Thyroid gland (tissue), 4 donors: ENCODE data around the gene REXO1. TPM values are rescaled to one million over a fixed set of nuclear protein-coding genes. Genes with fewer than 3 reads are reported as not detected.
"Not testable (repeated sequence)": the region's sequence is repeated elsewhere in the genome, so short reads cannot be mapped to it uniquely, and the experiment has no call there.

Experiments used
- DNase-seq, 2 donors: peaks; one replicate each; pipeline ENCODE4 v3.0.0-alpha.2; 2019
- H3K27ac ChIP-seq, 3 donors: fragments of 200-600 bp; sonication (generic); 1 replicate in 2 of 3; 2 replicates in 1 of 3; pipeline ENCODE4 v1.5.1; 2016 to 2019; ENCODE audit warnings: mild to moderate bottlenecking in 1 of 3, moderate library complexity in 1 of 3
- H3K27me3 ChIP-seq: fragments of 200-600 bp; sonication (generic); one replicate; pipeline ENCODE4 v1.5.1; 2019
- H3K36me3 ChIP-seq, 2 donors: fragments of 200-600 bp; sonication (generic); one replicate each; pipeline ENCODE4 v1.5.1; 2016 to 2019
- H3K4me1 ChIP-seq, 2 donors: fragments of 200-600 bp; sonication (generic); one replicate each; pipeline ENCODE4 v1.5.1; 2017 to 2019
- H3K4me3 ChIP-seq, 3 donors: fragments of 200-600 bp; sonication (generic); replicated peaks in 1 of 3; 1 replicate in 2 of 3; 2 replicates in 1 of 3; pipeline ENCODE4 v1.5.1; 2016; ENCODE audit warnings: mild to moderate bottlenecking in 1 of 3
- H3K9me3 ChIP-seq: fragments of 200-600 bp; sonication (generic); one replicate; pipeline ENCODE4 v1.5.1; 2017
- CTCF ChIP-seq, 6 experiments: fragments of 200-600 bp in 3 of 6; fragments of 450-650 bp in 3 of 6; sonication (generic) in 3 of 6; IDR thresholded peaks; one replicate each; pipeline ENCODE4 v1.5.1; 2016 to 2019; ENCODE audit warnings: antibody characterized with exemption in 6 of 6, mild to moderate bottlenecking in 2 of 6, inconsistent platforms in 1 of 6, moderate library complexity in 1 of 6
- POLR2A ChIP-seq, 2 donors: fragments of 450-650 bp; IDR thresholded peaks; one replicate each; pipeline ENCODE4 v1.6.1; 2017; ENCODE audit warnings: antibody characterized with exemption in 2 of 2, mild to moderate bottlenecking in 2 of 2, moderate library complexity in 1 of 2
- WGBS, 2 donors: methylation state at CpG; one replicate each; pipeline ENCODE4 v1.1.5; 2017; 5-methylcytosine and 5-hydroxymethylcytosine counted together
- intact Hi-C: fragments of 100-400 bp; cut with DNase I; formaldehyde crosslinking; loops from one replicate; pipeline ENCODE4 v1.15.1; 2023
- total RNA-seq, 4 donors: library from RNA; depleted of rRNA; stranded (reverse); fragments of >200 nt; gene quantifications; one replicate each; pipeline ENCODE4 v1.2.3, GENCODE V29; 2016

The REXO1 gene
- total RNA-seq, 4 donors from 2014 or later: 14.0 to 21.8 (median 17.2) TPM

GRCh38 chr19:1882786-1883692 lies 34.8 kb upstream of the REXO1 start:
- no peak for DNase-seq
- intact Hi-C loops: no loop called here
- TF ChIP-seq POLR2A (IDR thresholded peaks at IDR 0.05) (no peak), CTCF (IDR thresholded peaks at IDR 0.05) (no peak)
- peaks cover 10 to 20% of the 10 kb centered on the region in 2 donors for H3K4me1 ChIP-seq
- H3K4me3 ChIP-seq: peak overlapping the region in 1 of 3 donors; percentile 6
- peak overlapping the region in 2 of 3 donors; percentile 28 to 66 for H3K27ac ChIP-seq
- H3K27me3 ChIP-seq: no peaks in the 10 kb centered on the region
- 78 to 80% methylated on average over 16 to 25 of the region's 25 CpGs for WGBS, 2 donors
- no peaks in the 10 kb centered on the region for H3K36me3 ChIP-seq
- H3K9me3 ChIP-seq: no peaks in the 10 kb centered on the region

GRCh38 chr19:1882089-1882785 lies 34.0 kb upstream of the REXO1 start:
- no peak overlapping the region for H3K4me3 ChIP-seq
- no peak for DNase-seq
- peaks cover 10 to 20% of the 10 kb centered on the region in 2 donors for H3K4me1 ChIP-seq
- TF ChIP-seq POLR2A (IDR thresholded peaks at IDR 0.05) (no peak), CTCF (IDR thresholded peaks at IDR 0.05) (no peak)
- peak overlapping the region in 2 of 3 donors; percentile 0 to 28 for H3K27ac ChIP-seq
- H3K9me3 ChIP-seq: no peaks in the 10 kb centered on the region
- intact Hi-C loops: no loop called here
- H3K36me3 ChIP-seq: no peaks in the 10 kb centered on the region
- no peaks in the 10 kb centered on the region for H3K27me3 ChIP-seq
- 70 to 78% methylated on average over 15 to 19 of the region's 31 CpGs for WGBS, 2 donors

DNA sequence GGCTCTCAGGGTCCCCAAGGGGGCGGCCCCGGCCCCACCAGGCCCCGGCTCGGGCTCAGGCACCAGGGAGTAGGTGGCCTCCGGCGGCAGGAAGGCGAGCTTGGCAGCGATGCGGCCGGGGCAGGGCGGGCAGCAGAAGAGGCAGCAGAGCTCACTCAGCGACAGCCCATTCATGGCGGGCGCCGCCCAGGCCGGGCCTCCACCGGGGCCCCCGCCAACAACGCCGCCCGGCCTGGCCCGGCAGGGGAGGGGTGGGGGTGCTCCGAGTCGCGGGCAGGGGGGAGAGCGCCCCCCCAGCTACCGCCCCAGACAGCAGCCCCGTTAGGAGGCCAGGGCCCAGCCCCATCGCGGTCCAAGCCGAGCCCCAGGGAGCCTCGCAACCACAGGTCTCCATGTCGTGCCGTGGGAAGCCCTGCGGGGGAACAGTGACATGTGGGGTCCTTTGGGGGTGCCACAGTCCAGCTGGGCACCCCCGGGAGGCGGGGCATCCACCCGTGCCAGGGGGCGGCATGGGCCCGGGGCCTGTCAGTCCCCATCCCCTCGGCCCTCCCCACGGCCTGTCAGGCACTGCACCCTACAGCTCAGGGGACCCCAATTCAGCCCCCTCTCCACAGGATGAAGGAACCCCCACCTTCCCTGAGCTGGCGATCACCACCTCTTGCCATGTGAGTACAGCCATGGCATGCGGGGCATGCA lies 33.3 kb upstream of the REXO1 start:
- H3K27ac ChIP-seq, H3K36me3 ChIP-seq, H3K9me3 ChIP-seq, DNase-seq, H3K27me3 ChIP-seq, intact Hi-C loops, H3K4me3 ChIP-seq: not testable (repeated sequence)
- H3K4me1 ChIP-seq: peaks cover 13 to 22% of the 10 kb centered on the region in 2 donors
- WGBS, 2 donors: 81 to 87% methylated on average over 3 to 4 of the region's 44 CpGs

DNA sequence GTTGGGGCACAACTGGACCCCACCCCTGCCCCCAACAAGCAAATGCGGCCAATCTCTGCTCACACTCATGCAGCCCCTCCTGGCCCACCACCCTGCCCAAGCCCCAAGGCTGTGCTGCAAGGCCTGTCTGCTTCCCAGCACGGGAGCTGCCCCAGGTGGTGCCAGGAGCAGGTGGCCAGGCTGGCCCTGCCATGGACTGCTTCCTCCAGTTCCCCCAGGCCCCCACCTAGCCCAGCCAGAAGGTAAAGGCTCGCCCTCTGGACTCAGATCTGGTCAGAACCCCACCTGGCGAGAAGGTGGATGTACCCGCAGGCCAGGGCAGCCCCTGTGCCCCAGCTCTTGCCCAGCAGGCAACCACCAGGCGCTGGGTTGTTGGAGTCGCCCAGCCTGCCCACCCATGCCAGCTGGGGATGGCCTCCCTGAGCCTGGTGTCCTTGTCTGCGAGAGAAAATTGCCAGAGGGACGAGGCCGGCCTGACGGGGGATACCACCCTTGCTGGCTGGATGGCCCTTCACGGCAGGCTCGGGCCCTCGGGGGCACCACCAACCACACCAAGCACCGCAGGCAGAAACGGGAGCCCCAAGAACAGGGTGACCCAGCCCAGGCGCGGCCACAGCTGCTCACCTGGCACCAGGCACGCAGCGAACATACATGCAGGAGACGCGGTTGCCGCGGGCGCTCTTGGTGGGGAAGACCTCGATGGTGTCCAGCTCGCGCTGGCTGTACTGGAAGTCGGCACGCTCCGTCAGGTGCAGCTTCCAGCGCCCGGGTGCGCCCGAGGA lies 32.5 kb upstream of the REXO1 start:
- 83 to 87% methylated on average over 3 to 11 of the region's 35 CpGs for WGBS, 2 donors
- no peaks in the 10 kb centered on the region for H3K27me3 ChIP-seq
- H3K4me3 ChIP-seq: no peak overlapping the region
- H3K4me1 ChIP-seq: peaks cover 16 to 26% of the 10 kb centered on the region in 2 donors
- no peak overlapping the region for H3K27ac ChIP-seq
- TF ChIP-seq CTCF (IDR thresholded peaks at IDR 0.05) (no peak), POLR2A (IDR thresholded peaks at IDR 0.05) (no peak)
- no peak for DNase-seq
- intact Hi-C loops: no loop called here
- no peaks in the 10 kb centered on the region for H3K36me3 ChIP-seq
- no peaks in the 10 kb centered on the region for H3K9me3 ChIP-seq

DNA sequence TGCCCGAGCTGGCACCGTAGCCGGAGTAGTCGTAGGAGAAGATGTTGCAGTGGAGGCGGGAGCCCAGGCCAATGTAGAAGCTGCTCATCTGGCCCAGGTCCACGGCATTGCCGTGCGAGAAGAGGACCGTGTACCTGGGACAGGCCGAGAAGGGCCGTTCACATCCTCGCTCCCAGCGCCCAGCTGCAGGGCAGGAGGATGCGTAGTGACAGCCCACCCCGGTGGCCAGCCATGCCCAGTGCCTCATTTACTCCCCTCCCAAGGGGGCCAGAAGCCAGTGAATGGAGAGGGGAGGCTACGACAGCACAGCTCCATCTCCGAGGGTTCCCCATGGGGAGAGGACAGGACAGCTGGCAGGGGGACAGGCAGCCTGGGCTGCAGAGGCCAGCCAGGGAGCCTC lies 31.7 kb upstream of the REXO1 start:
- H3K27ac ChIP-seq, H3K4me3 ChIP-seq, H3K27me3 ChIP-seq, DNase-seq, H3K9me3 ChIP-seq, intact Hi-C loops, H3K36me3 ChIP-seq: not testable (repeated sequence)
- 92 to 97% methylated on average over 13 of the region's 17 CpGs for WGBS, 2 donors
- H3K4me1 ChIP-seq: peaks cover 20 to 28% of the 10 kb centered on the region in 2 donors

- H3K36me3 ChIP-seq, H3K9me3 ChIP-seq, DNase-seq, H3K27me3 ChIP-seq, intact Hi-C loops, H3K27ac ChIP-seq, H3K4me3 ChIP-seq: not testable (repeated sequence)
- peaks cover 21 to 30% of the 10 kb centered on the region in 2 donors for H3K4me1 ChIP-seq
- WGBS, 2 donors: 57 to 79% methylated on average over 5 to 7 of the region's 8 CpGs
Observed at GRCh38 chr19:1878583-1878982, 30.3 kb upstream of the REXO1 start.

DNA sequence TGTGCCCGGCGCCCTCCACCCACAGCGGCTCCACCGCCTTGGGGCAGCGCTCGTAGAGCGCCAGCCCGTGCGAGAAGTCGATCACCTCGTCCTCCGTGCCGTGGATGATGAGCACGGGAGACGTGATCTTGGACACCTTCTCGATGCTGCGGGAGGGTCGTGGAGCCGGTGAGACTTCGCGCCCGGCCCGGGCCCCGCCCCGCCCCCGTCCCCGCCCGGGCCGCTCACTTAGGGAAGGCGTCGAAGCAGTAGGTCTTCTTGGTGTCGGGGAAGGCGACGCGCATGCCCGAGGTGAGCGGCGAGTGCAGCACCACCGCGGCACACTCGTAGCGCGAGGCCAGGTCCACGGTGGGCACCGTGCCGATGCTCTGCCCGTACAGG lies 29.0 kb upstream of the REXO1 start:
- H3K4me3 ChIP-seq: peak overlapping the region in 1 of 3 donors; percentile 93
- H3K27ac ChIP-seq, H3K9me3 ChIP-seq, H3K36me3 ChIP-seq, H3K27me3 ChIP-seq, DNase-seq, intact Hi-C loops: not testable (repeated sequence)
- WGBS, 2 donors: 29% methylated on average over 9 of the region's 47 CpGs; no CpG with 5 or more reads in 1 of the 2 donors
- peaks cover 27 to 32% of the 10 kb centered on the region in 2 donors for H3K4me1 ChIP-seq
